Keratinocyte (primary cell): ENCODE measurements around the gene ZNF678. TPM values are rescaled to one million over a fixed set of nuclear protein-coding genes. Genes with fewer than 3 reads are reported as not detected.

Experiments
- DNase-seq: peaks from one replicate; pipeline ENCODE4 v3.0.0-alpha.2; 2011; ENCODE audit warnings: low read depth, missing footprints, low spot score
- FAIRE-seq: peaks from 2 replicates; lab custom pipeline; 2011; peaks lifted over from hg19 to GRCh38; lab: Jason Lieb, UNC
- H2AFZ ChIP-seq: 2 replicates; pipeline ENCODE4 v1.6.0; 2012; ENCODE audit warnings: low read length, control low read depth, inconsistent platforms; ENCODE audit not compliant: control insufficient read depth
- H3K27ac ChIP-seq: 2 replicates; pipeline ENCODE4 v1.5.1; 2011; ENCODE audit warnings: low read length; ENCODE audit not compliant: control insufficient read depth, insufficient read depth
- H3K27me3 ChIP-seq: 3 replicates; pipeline ENCODE4 v1.6.0; 2011; ENCODE audit warnings: low read length; ENCODE audit not compliant: control insufficient read depth, insufficient read depth; ENCODE audit errors: extremely low read depth
- H3K36me3 ChIP-seq, 2 experiments: 2 replicates in 1 of 2; 3 replicates in 1 of 2; pipeline ENCODE4 v1.5.1; 2011; ENCODE audit warnings: low read length in 2 of 2, mild to moderate bottlenecking in 1 of 2; ENCODE audit not compliant: control insufficient read depth in 2 of 2, insufficient read depth in 2 of 2; ENCODE audit errors: extremely low read depth in 1 of 2
- H3K4me1 ChIP-seq: 3 replicates; pipeline ENCODE4 v1.5.1; 2011; ENCODE audit warnings: low read length; ENCODE audit not compliant: control insufficient read depth, insufficient read depth; ENCODE audit errors: extremely low read depth
- H3K4me2 ChIP-seq: 3 replicates; pipeline ENCODE4 v1.6.0; 2011; ENCODE audit warnings: low read depth, low read length; ENCODE audit not compliant: control insufficient read depth, insufficient read depth; ENCODE audit errors: extremely low read depth
- H3K4me3 ChIP-seq, 3 experiments: fragments of 200-600 bp in 1 of 3; sonication (generic) in 1 of 3; 2 replicates in 2 of 3; 3 replicates in 1 of 3; pipeline ENCODE4 v1.5.1; 2011 to 2016; ENCODE audit warnings: low read length in 3 of 3, mild to moderate bottlenecking in 3 of 3, control low read depth in 2 of 3, inconsistent platforms in 1 of 3, low read depth in 1 of 3, mixed read lengths in 1 of 3, mixed run types in 1 of 3, moderate library complexity in 1 of 3; ENCODE audit not compliant: control insufficient read depth in 2 of 3, insufficient read depth in 2 of 3; ENCODE audit errors: extremely low read depth in 1 of 3
- H3K79me2 ChIP-seq: 2 replicates; pipeline ENCODE4 v1.6.0; 2012; ENCODE audit warnings: low read length; ENCODE audit not compliant: control insufficient read depth, insufficient read depth
- H3K9ac ChIP-seq: 3 replicates; pipeline ENCODE4 v1.6.0; 2011; ENCODE audit warnings: low read length; ENCODE audit not compliant: control insufficient read depth, insufficient read depth; ENCODE audit errors: extremely low read depth
- H3K9me1 ChIP-seq: 3 replicates; pipeline ENCODE4 v1.6.0; 2011; ENCODE audit warnings: low read length; ENCODE audit not compliant: control insufficient read depth, insufficient read depth; ENCODE audit errors: extremely low read depth
- H3K9me3 ChIP-seq: 2 replicates; pipeline ENCODE4 v1.5.1; 2012; ENCODE audit warnings: low read depth, low read length; ENCODE audit not compliant: control insufficient read depth
- H4K20me1 ChIP-seq: 3 replicates; pipeline ENCODE4 v1.6.0; 2011; ENCODE audit warnings: low read length; ENCODE audit not compliant: control insufficient read depth, insufficient read depth; ENCODE audit errors: extremely low read depth
- EZH2 ChIP-seq: IDR thresholded peaks from one replicate; pipeline ENCODE4 v1.6.1; 2012; ENCODE audit warnings: inconsistent platforms, mild to moderate bottlenecking, low read length, moderate library complexity
- dilution Hi-C: fragments of 300-500 bp; cut with MboI; formaldehyde crosslinking; loops from one replicate; pipeline ENCODE4 v1.7.0; 2020; ENCODE audit warnings: low sequenced_read_pairs; ENCODE audit not compliant: extremely low pct_ligation_motif_present
- polyA plus RNA-seq, 5 experiments: library from polyadenylated mRNA; depleted of rRNA in 3 of 5; stranded (reverse) in 3 of 5; stranded (forward) in 1 of 5; unstranded in 1 of 5; fragments of >200 nt; gene quantifications; 1 replicate in 1 of 5; 2 replicates in 3 of 5; 3 replicates in 1 of 5; pipeline versions ENCODE4 v1.2.1 to v1.2.3, GENCODE V29; 2011 to 2012; ENCODE audit warnings: missing spikeins in 2 of 5, low read depth in 1 of 5, low replicate concordance in 1 of 5
- TF ChIP-seq, protein P1 (sequence below), 3 experiments: IDR thresholded peaks in 1 of 3; conservative IDR thresholded peaks in 1 of 3; optimal IDR thresholded peaks in 1 of 3; 2 replicates in 2 of 3; 3 replicates in 1 of 3; pipeline versions ENCODE3 to v1.5.1; 2011; ENCODE audit warnings: low read length in 3 of 3, mild to moderate bottlenecking in 3 of 3, moderate library complexity in 2 of 3, control low read depth in 1 of 3, inconsistent platforms in 1 of 3; ENCODE audit not compliant: insufficient read depth in 2 of 3; ENCODE audit errors: extremely low read depth in 1 of 3

Gene ZNF678
- polyA plus RNA-seq, 1 donor (not counting 4 experiments of a cell fraction or from before 2014, with no cell fraction given) = 3.0 TPM

DNA sequence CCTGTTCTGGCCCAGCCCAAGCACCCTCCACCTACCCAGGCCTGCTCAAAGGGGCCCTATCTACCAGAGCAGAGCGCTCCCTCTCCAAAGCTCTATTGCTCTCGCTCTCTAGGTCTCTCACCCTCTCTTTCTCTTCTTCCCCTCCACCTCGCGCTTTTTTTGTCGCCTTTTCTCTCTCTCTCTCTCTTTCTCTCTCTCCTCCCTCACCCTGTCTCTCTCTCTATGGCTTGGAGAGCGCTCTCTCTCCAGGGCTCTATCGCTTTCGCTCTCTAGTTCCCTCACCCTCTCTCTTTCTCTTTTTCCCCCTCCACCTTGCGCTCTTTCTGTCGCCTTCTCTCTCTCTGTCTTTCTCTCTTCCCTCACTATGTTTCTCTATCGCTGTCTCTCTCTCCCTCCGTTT lies 3.4 kb upstream of the ZNF678 start:
- H3K9me3 ChIP-seq = peaks cover 2% of the 10 kb centered on the region
- H3K27ac ChIP-seq = no peak overlapping the region
- dilution Hi-C loops = no loop called here
- no peak overlapping the region for H3K4me2 ChIP-seq
- peaks cover 7% of the 10 kb centered on the region for H3K4me1 ChIP-seq
- H3K9me1 ChIP-seq = no peaks in the 10 kb centered on the region
- no peak overlapping the region for H2AFZ ChIP-seq
- H3K27me3 ChIP-seq = peaks cover 16% of the 10 kb centered on the region
- H4K20me1 ChIP-seq = no peaks in the 10 kb centered on the region
- peaks cover 8% of the 10 kb centered on the region for H3K79me2 ChIP-seq
- no peak for TF ChIP-seq EZH2
- TF ChIP-seq, protein P1, sequence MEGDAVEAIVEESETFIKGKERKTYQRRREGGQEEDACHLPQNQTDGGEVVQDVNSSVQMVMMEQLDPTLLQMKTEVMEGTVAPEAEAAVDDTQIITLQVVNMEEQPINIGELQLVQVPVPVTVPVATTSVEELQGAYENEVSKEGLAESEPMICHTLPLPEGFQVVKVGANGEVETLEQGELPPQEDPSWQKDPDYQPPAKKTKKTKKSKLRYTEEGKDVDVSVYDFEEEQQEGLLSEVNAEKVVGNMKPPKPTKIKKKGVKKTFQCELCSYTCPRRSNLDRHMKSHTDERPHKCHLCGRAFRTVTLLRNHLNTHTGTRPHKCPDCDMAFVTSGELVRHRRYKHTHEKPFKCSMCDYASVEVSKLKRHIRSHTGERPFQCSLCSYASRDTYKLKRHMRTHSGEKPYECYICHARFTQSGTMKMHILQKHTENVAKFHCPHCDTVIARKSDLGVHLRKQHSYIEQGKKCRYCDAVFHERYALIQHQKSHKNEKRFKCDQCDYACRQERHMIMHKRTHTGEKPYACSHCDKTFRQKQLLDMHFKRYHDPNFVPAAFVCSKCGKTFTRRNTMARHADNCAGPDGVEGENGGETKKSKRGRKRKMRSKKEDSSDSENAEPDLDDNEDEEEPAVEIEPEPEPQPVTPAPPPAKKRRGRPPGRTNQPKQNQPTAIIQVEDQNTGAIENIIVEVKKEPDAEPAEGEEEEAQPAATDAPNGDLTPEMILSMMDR (optimal IDR thresholded peaks at IDR 0.05 in 1 of 3, IDR thresholded peaks at IDR 0.05 in 1 of 3, conservative IDR thresholded peaks at IDR 0.05 in 1 of 3; ENCODE audit: extremely low read depth in 1 of 3, insufficient read depth in 2 of 3, low read length in 3 of 3) = no peak
- DNase-seq = no peak
- no peaks in the 10 kb centered on the region for H3K36me3 ChIP-seq
- H3K9ac ChIP-seq = no peak overlapping the region
- no peak overlapping the region for H3K4me3 ChIP-seq
- FAIRE-seq = no peak

DNA sequence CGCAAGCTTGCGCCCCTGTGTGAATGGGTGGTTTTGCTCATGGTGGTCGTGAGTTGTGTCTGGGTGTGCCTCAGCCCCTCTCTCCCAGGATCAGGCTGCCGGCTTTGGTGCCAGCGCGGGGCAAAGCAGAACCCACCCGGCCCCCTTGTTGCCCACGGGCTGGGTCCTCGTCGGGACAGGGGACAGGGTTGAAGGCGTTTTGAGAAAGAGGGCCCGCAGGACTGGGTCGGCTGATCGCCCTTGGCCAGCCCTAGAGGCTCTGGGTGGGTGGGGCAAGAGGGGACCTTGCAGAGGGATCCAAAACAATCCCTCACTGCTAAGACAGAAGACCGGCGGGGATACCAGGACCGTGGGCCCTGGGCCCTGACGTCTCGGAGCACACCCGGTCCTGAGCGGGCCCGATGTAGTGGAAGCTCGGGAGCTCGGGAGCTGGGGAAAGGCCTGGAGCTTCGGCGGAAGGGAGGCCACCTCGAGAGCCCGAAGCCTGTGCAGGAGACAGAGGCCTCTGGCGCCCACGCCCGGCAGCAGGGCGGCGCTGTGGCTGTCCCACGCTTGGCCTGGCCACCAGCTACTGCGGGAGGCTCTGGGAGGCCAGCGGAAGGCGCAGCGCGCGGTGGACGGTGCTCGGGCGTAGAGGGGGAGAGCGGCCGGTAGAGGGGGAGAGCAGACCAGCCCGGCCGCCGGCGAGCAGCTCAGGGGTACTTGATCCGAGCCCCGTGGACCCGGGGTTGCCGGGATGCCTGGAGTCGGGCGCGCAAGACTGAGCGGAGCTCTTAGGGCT lies 2.8 kb upstream of the ZNF678 start:
- H3K9ac ChIP-seq = no peak overlapping the region
- peaks cover 16% of the 10 kb centered on the region for H3K27me3 ChIP-seq
- peaks cover 9% of the 10 kb centered on the region for H3K79me2 ChIP-seq
- peaks cover 7% of the 10 kb centered on the region for H3K4me1 ChIP-seq
- no peak for FAIRE-seq
- H3K4me3 ChIP-seq = no peak overlapping the region
- dilution Hi-C loops = no loop called here
- no peak overlapping the region for H3K4me2 ChIP-seq
- H3K9me1 ChIP-seq = no peaks in the 10 kb centered on the region
- no peaks in the 10 kb centered on the region for H4K20me1 ChIP-seq
- no peak overlapping the region for H2AFZ ChIP-seq
- H3K9me3 ChIP-seq = peaks cover 2% of the 10 kb centered on the region
- TF ChIP-seq, protein P1 (optimal IDR thresholded peaks at IDR 0.05 in 1 of 3, IDR thresholded peaks at IDR 0.05 in 1 of 3, conservative IDR thresholded peaks at IDR 0.05 in 1 of 3; ENCODE audit: extremely low read depth in 1 of 3, insufficient read depth in 2 of 3, low read length in 3 of 3) = no peak
- DNase-seq = no peak
- no peaks in the 10 kb centered on the region for H3K36me3 ChIP-seq
- no peak overlapping the region for H3K27ac ChIP-seq
